IPS DF 4.7 (cell line): Measurements from ENCODE around the gene ATXN7.

ENCODE experiments used
- DNase-seq: peaks from one replicate; pipeline ENCODE4 v3.0.0-alpha.2; 2013; ENCODE audit warnings: low spot score; ENCODE audit errors: extremely low read depth

ATXN7 gene

GRCh38 chr3:63905731-63906620 lies 42.3 kb downstream of the ATXN7 start:
- DNase-seq, result no peak

GRCh38 chr3:63908081-63908736 lies 44.5 kb downstream of the ATXN7 start:
- DNase-seq, result no peak

GRCh38 chr3:63908776-63909175 lies 45.1 kb downstream of the ATXN7 start:
- no peak for DNase-seq

GRCh38 chr3:63909431-63909830 lies 45.8 kb downstream of the ATXN7 start:
- DNase-seq, result no peak

GRCh38 chr3:63910001-63910400 lies 46.3 kb downstream of the ATXN7 start:
- no peak for DNase-seq

GRCh38 chr3:63910891-63911290 lies 47.2 kb downstream of the ATXN7 start:
- no peak for DNase-seq

GRCh38 chr3:63911509-63911872 lies 47.8 kb downstream of the ATXN7 start:
- DNase-seq, result no peak

- no peak for DNase-seq
Measured at GRCh38 chr3:63911873-63912767, 48.5 kb downstream of the ATXN7 start, which contains the start of gene SCAANT1. TSS of gene SCAANT1 (minus strand) at chr3:63912383.

GRCh38 chr3:63912768-63913588 lies 49.3 kb downstream of the ATXN7 start:
- DNase-seq, result no peak

- DNase-seq, result no peak
Measured at GRCh38 chr3:63914312-63914711, 50.6 kb downstream of the ATXN7 start.

GRCh38 chr3:63918321-63918720 lies 54.7 kb downstream of the ATXN7 start:
- DNase-seq, result no peak

GRCh38 chr3:63920001-63920400 lies 56.3 kb downstream of the ATXN7 start:
- DNase-seq, result no peak

- no peak for DNase-seq
Measured at GRCh38 chr3:63921741-63922482, 58.2 kb downstream of the ATXN7 start.

- no peak for DNase-seq
Measured at GRCh38 chr3:63922491-63923199, 59.0 kb downstream of the ATXN7 start.

- DNase-seq, result no peak
Measured at GRCh38 chr3:63926309-63926708, 62.6 kb downstream of the ATXN7 start.

GRCh38 chr3:63927422-63928280 lies 64.0 kb downstream of the ATXN7 start:
- DNase-seq, result no peak

GRCh38 chr3:63931290-63931689 lies 67.6 kb downstream of the ATXN7 start:
- no peak for DNase-seq

- DNase-seq, result no peak
Measured at GRCh38 chr3:63932509-63933212, 69.0 kb downstream of the ATXN7 start.
